Islet precursor cell (in vitro differentiated cells): ENCODE results near the gene ARL10.

Experiments
- DNase-seq: peaks from one replicate; pipeline ENCODE4 v3.0.0-alpha.2; 2018

The ARL10 gene

DNA sequence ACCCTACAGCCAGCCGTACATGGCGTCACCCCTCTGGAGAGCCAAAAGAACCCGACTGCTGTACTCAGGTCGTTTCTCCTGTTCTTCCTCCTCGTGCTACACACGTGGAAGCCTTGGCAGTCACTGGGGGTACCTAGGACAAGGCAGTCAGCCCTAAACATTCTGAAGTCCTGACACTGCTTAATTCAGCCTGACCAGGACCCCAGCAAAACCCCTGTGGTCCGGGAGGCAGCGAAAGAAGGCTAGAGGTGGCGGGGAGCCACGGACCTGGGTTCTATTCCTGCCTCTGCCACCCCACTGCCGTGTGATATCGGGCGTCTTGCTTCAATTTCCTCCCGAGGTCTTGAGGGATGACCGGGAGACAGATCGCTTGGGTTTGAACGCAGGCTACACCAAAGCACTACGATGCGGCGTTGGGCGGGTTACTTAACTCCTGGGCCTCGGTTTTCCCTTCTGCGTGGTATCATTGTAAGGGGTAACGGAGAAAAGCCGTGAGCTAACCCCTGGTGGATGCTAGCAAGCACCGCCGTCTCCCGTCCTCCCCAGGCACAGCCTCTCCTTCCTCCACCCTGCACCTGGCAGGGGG lies 429 bp upstream of the ARL10 start:
- DNase-seq, result no peak

- peak; percentile 77 for DNase-seq
Measured at GRCh38 chr5:176366232-176366894, 1.1 kb downstream of the ARL10 start.

- DNase-seq, result no peak
Measured at GRCh38 chr5:176368726-176369125, 3.4 kb downstream of the ARL10 start.

GRCh38 chr5:176369934-176370711 lies 4.8 kb downstream of the ARL10 start:
- DNase-seq, result no peak

- peak; percentile 85 for DNase-seq
Measured at GRCh38 chr5:176371621-176372539, 6.6 kb downstream of the ARL10 start.

GRCh38 chr5:176373100-176373818 lies 8.0 kb downstream of the ARL10 start:
- no peak for DNase-seq

DNA sequence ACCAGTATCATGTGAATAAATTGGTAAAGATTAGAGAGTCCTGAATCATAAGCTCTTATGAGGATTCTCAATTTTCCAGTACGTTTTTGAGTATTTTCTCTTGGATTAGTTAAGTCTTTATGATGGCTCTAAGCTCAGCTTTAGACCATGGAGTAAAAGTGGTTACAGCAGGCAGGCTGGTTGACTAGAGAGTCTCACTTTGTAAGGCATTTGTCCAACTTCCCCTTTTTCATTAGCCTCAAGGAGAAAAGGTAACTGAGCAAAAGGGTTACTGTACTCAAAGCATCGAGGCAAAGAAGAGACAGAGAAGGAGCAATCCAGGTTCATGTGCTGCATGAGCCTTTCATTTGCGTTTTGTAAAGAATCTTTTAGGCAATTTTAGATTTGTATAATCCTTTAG lies 14.6 kb downstream of the ARL10 start:
- DNase-seq, result no peak

GRCh38 chr5:176381423-176381822 lies 16.1 kb downstream of the ARL10 start:
- no peak for DNase-seq

GRCh38 chr5:176381979-176382378 lies 16.7 kb downstream of the ARL10 start:
- DNase-seq, result no peak

GRCh38 chr5:176382721-176383120 lies 17.4 kb downstream of the ARL10 start:
- no peak for DNase-seq

GRCh38 chr5:176383248-176383905 lies 18.1 kb downstream of the ARL10 start:
- no peak for DNase-seq

DNA sequence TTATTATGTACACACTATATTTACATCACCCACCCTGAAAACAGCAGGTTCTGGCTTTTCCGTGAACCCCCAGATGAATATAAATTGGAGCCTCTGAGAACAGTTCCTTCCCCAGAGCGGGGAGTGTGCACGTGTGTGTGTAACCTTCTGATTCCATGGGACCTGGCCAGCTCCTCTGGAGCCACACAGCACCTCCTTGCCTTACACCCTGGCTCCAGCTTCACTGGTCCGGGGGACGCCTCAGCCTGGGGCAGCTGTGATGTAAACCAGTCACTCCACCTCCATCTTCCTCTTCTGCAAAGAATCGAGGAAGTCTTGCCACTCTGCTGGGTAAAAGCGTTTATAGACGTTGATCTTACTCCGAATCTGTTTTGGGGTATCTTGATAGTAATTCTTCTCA lies 18.7 kb downstream of the ARL10 start:
- no peak for DNase-seq

GRCh38 chr5:176384366-176384930 lies 19.2 kb downstream of the ARL10 start:
- DNase-seq, result no peak

DNA sequence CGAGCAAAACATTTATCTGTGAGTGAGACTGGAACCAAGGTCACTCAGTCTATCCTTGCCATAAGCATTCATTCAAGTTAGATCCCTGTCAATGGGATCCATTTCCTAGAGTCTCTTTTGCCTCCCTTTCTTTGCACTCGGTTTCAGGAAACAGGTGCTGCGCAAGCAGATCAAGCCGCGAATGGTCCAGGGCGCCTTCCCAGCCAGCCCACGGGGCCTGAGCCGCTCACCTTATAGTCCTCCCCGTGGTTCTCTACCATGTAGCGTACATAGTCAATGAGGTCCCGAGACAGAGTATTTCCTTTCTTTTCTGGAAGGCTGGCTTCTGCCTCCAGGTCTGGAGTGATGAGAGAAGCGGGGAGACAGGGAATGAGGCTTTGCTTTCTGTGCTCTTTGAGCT lies 19.7 kb downstream of the ARL10 start:
- no peak for DNase-seq

GRCh38 chr5:176386491-176386890 lies 21.2 kb downstream of the ARL10 start:
- no peak for DNase-seq

GRCh38 chr5:176387384-176387925 lies 22.2 kb downstream of the ARL10 start:
- no peak for DNase-seq

- no peak for DNase-seq
Measured at GRCh38 chr5:176388003-176388443, 22.7 kb downstream of the ARL10 start.

DNA sequence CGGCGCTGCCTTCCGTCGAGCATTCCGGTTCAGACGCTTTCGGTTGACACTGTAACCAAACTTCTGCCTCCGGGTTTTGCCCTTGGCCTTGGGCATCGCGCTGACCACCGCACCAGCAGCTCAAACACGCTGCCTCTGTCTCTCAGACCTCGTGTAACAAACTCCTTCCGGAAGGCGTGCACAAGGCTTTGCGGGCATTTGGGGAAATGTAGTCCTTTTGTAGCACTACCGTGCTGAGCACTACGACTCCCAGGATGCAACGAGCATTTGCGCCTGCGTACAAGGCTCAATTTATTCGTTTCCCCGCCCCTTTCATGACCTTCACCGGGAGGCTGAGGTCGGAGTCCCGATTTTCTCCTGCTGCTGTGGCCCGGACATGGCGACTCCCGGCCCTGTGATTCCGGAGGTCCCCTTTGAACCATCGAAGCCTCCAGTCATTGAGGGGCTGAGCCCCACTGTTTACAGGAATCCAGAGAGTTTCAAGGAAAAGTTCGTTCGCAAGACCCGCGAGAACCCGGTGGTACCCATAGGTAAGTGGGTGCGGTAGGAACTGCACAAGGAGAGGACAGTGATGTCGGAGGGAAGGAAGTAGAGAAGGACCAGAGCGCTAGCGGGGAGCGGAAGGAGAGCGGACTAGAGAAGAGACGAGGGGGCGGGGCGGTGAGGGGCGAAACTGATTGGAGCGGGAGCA lies 23.3 kb downstream of the ARL10 start, which contains the start of the genes HIGD2A and NOP16:
Gene HIGD2A (plus strand): TSS at position 308 of the 691 bp plus-strand sequence. CDS start 69 bp downstream, at position 377.
Gene NOP16 (minus strand): TSS at position 155 of the 691 bp plus-strand sequence. CDS start 59 bp downstream, at position 96.
- DNase-seq, result peak; percentile 99

- DNase-seq, result no peak
Measured at GRCh38 chr5:176389135-176390123, 24.1 kb downstream of the ARL10 start.
